HCT116 (cell line): Measurements from ENCODE around the gene SNX19. TPM values are rescaled to one million over a fixed set of nuclear protein-coding genes. Genes with fewer than 3 reads are reported as not detected.

Source experiments
- ATAC-seq: fragments of 200-7000 bp; cut with Tn5 transposase; 2 replicates; pipeline ENCODE4 v1.9.1; 2020; ENCODE audit warnings: mild to moderate bottlenecking, moderate library complexity
- BruUV-seq: library from RNA; stranded (reverse); fragments of 400-500 nt; replicated peaks from 2 replicates; lab custom pipeline; 2021; lab: Mats Ljungman, UMichigan
- CTCF ChIA-PET: fragments of 300-600 bp; sonication (Branson Sonifier 250); formaldehyde crosslinking; loops from one replicate; lab custom pipeline; 2021; ENCODE audit warnings: antibody characterized with exemption; lab: Charles Lee
- POLR2A ChIA-PET: fragments of 300-600, 350-600 bp; sonication (Branson Sonifier 250); formaldehyde crosslinking; loops from one replicate; lab custom pipeline; 2021; ENCODE audit warnings: antibody characterized with exemption; lab: Charles Lee
- RAD21 ChIA-PET, 2 experiments: fragments of 300-600 bp; sonication (Branson Sonifier 250); formaldehyde crosslinking; loops; one replicate each; lab custom pipeline; 2023; ENCODE audit warnings: low total read pairs in 2 of 2; ENCODE audit not compliant: uncharacterized antibody in 2 of 2, unreplicated experiment in 2 of 2, low non-redundant PET in 1 of 2; lab: Charles Lee
- DNase-seq: peaks from one replicate; pipeline ENCODE4 v3.0.0-alpha.2; 2010; ENCODE audit warnings: low read depth, low spot score
- H2AFZ ChIP-seq: fragments of 200-600 bp; shearing (Covaris generic), sonication (generic); 2 replicates; pipeline ENCODE4 v1.6.1; 2017; ENCODE audit warnings: low read depth, mixed run types, mixed read lengths, antibody characterized with exemption, low read length; ENCODE audit not compliant: poor library complexity, severe bottlenecking
- H3K27ac ChIP-seq: 2 replicates; pipeline ENCODE4 v1.5.1; 2012; ENCODE audit warnings: low read depth, low read length
- H3K27me3 ChIP-seq: fragments of 200-600 bp; sonication (generic); 2 replicates; pipeline ENCODE4 v1.6.1; 2016; ENCODE audit warnings: mixed run types, low read length, mixed read lengths; ENCODE audit not compliant: insufficient read depth
- H3K36me3 ChIP-seq, 2 experiments: fragments of 200-500 bp in 1 of 2; fragments of 200-600 bp in 1 of 2; sonication (Bioruptor generic) in 1 of 2; sonication (generic) in 1 of 2; 2 replicates each; pipeline versions ENCODE4 v1.5.1 to v1.6.1; 2014 to 2016; ENCODE audit warnings: low read length in 2 of 2, inconsistent platforms in 1 of 2, mixed read lengths in 1 of 2, mixed run types in 1 of 2; ENCODE audit not compliant: insufficient read depth in 2 of 2, control insufficient read depth in 1 of 2
- H3K4me1 ChIP-seq, 2 experiments: fragments of 200-600 bp in 1 of 2; sonication (generic) in 1 of 2; 2 replicates each; pipeline versions ENCODE4 v1.5.1 to v1.6.1; 2012 to 2017; ENCODE audit warnings: low read length in 2 of 2, inconsistent platforms in 1 of 2, mild to moderate bottlenecking in 1 of 2, mixed read lengths in 1 of 2, mixed run types in 1 of 2, moderate library complexity in 1 of 2; ENCODE audit not compliant: insufficient read depth in 2 of 2, control insufficient read depth in 1 of 2
- H3K4me2 ChIP-seq: fragments of 200-600 bp; sonication (generic); 2 replicates; pipeline ENCODE4 v1.6.1; 2017; ENCODE audit warnings: mixed run types, low read length, mixed read lengths
- H3K4me3 ChIP-seq, 2 experiments: fragments of 200-600 bp in 1 of 2; sonication (generic) in 1 of 2; replicated peaks in 1 of 2; 2 replicates each; pipeline ENCODE4 v1.5.1; 2011 to 2016; ENCODE audit warnings: low read length in 2 of 2, control low read depth in 1 of 2, low read depth in 1 of 2, mild to moderate bottlenecking in 1 of 2, mixed read lengths in 1 of 2, mixed run types in 1 of 2
- H3K79me2 ChIP-seq: fragments of 200-600 bp; sonication (generic); 2 replicates; pipeline ENCODE4 v1.6.1; 2017; ENCODE audit warnings: mild to moderate bottlenecking, mixed run types, low read length, moderate library complexity, mixed read lengths; ENCODE audit not compliant: insufficient read depth
- H3K9ac ChIP-seq: fragments of 200-600 bp; sonication (generic); 2 replicates; pipeline ENCODE4 v1.6.1; 2016; ENCODE audit warnings: low read length, mixed read lengths
- H3K9me2 ChIP-seq: fragments of 200-600 bp; sonication (generic), shearing (Covaris generic); 2 replicates; pipeline ENCODE4 v1.6.1; 2017; ENCODE audit warnings: mixed run types, mild to moderate bottlenecking, moderate library complexity; ENCODE audit not compliant: insufficient read depth
- H3K9me3 ChIP-seq, 2 experiments: fragments of 200-500 bp in 1 of 2; fragments of 200-600 bp in 1 of 2; sonication (Bioruptor generic) in 1 of 2; sonication (generic) in 1 of 2; 2 replicates each; pipeline ENCODE4 v1.6.1; 2014 to 2017; ENCODE audit warnings: low read length in 2 of 2, mixed read lengths in 2 of 2, inconsistent platforms in 1 of 2, low read depth in 1 of 2, mild to moderate bottlenecking in 1 of 2, mixed run types in 1 of 2, moderate library complexity in 1 of 2; ENCODE audit not compliant: control insufficient read depth in 1 of 2, insufficient read depth in 1 of 2
- H4K20me1 ChIP-seq: fragments of 200-600 bp; sonication (generic), shearing (Covaris generic); 2 replicates; pipeline ENCODE4 v1.6.1; 2017; ENCODE audit warnings: mixed run types, mild to moderate bottlenecking, moderate library complexity; ENCODE audit not compliant: insufficient read depth
- CTCF ChIP-seq, 3 experiments: fragments of 200-600 bp in 1 of 3; sonication (generic) in 1 of 3; IDR thresholded peaks in 2 of 3; conservative IDR thresholded peaks in 1 of 3; 2 replicates each; pipeline ENCODE4 v1.5.1; 2012 to 2017; ENCODE audit warnings: low read depth in 2 of 3, low read length in 2 of 3, antibody characterized with exemption in 1 of 3, borderline replicate concordance in 1 of 3, control low read depth in 1 of 3, mild to moderate bottlenecking in 1 of 3, mixed read lengths in 1 of 3, mixed run types in 1 of 3, moderate library complexity in 1 of 3; ENCODE audit not compliant: insufficient read depth in 1 of 3
- ELF1 ChIP-seq: IDR thresholded peaks from 2 replicates; pipeline ENCODE4 v1.6.1; 2012; ENCODE audit warnings: low read depth, borderline replicate concordance
- POLR2A ChIP-seq: IDR thresholded peaks from 2 replicates; pipeline ENCODE4 v1.7.0; 2011; ENCODE audit warnings: borderline replicate concordance; ENCODE audit not compliant: insufficient read depth, insufficient read length; ENCODE audit errors: extremely low read depth
- SP1 ChIP-seq: IDR thresholded peaks from 2 replicates; pipeline ENCODE4 v1.6.1; 2012; ENCODE audit warnings: low read depth
- ZFX ChIP-seq: fragments of 450-650 bp; IDR thresholded peaks from 2 replicates; pipeline ENCODE4 v1.6.1; 2017
- intact Hi-C: fragments of 100-400 bp; cut with micrococcal nuclease; formaldehyde crosslinking; loops from 2 replicates; pipeline ENCODE4 v1.10.0; 2022
- total RNA-seq: library from RNA; stranded (reverse); gene quantifications from one replicate; pipeline ENCODE4 v1.2.1, GENCODE V29; 2021; ENCODE audit not compliant: unreplicated experiment
- TF ChIP-seq, protein P1 (sequence below): IDR thresholded peaks from 2 replicates; pipeline ENCODE4 v1.6.1; 2012

SNX19 gene
- total RNA-seq, 1 experiment from 2014 or later: 25.2 TPM

GRCh38 chr11:130905512-130905911 is 10.8 kb downstream of the SNX19 start:
- no peak for TF ChIP-seq ELF1
- TF ChIP-seq POLR2A: no peak
- TF ChIP-seq SP1: no peak
- TF ChIP-seq, protein P1, sequence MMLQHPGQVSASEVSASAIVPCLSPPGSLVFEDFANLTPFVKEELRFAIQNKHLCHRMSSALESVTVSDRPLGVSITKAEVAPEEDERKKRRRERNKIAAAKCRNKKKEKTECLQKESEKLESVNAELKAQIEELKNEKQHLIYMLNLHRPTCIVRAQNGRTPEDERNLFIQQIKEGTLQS: no peak
- ChIA-PET POLR2A (no interaction called here), RAD21 (no interaction called here), CTCF (interaction anchor here (0.6 to 1.1 kb wide), 2 partner anchors 11 to 15 kb away, joined by 3 to 4 read pairs; partner anchors contain the start of gene SNX19)
- H3K9ac ChIP-seq: no peak overlapping the region
- intact Hi-C loops: no loop called here
- no peaks in the 10 kb centered on the region for H3K9me3 ChIP-seq
- H3K4me3 ChIP-seq: no peak overlapping the region
- no peaks in the 10 kb centered on the region for H3K79me2 ChIP-seq
- BruUV-seq: no TSS peak
- no peaks in the 10 kb centered on the region for H3K4me1 ChIP-seq
- DNase-seq (no peak), ATAC-seq (no peak)
- no peak overlapping the region for H3K4me2 ChIP-seq
- no peaks in the 10 kb centered on the region for H4K20me1 ChIP-seq
- H2AFZ ChIP-seq: no peak overlapping the region
- H3K36me3 ChIP-seq: peaks cover 30 to 43% of the 10 kb centered on the region in 2 experiments; a peak in 3 of 4 replicates
- H3K27ac ChIP-seq: no peak overlapping the region
- no peaks in the 10 kb centered on the region for H3K27me3 ChIP-seq
- H3K9me2 ChIP-seq: no peaks in the 10 kb centered on the region

GRCh38 chr11:130904380-130904779 is 11.9 kb downstream of the SNX19 start:
- Histone ChIP-seq H3K36me3 (peaks cover 30 to 47% of the 10 kb centered on the region in 2 experiments; a peak in 3 of 4 replicates), H3K27ac (no peak overlapping the region), H3K4me3 (no peak overlapping the region), H2AFZ (no peak overlapping the region), H3K9me2 (no peaks in the 10 kb centered on the region), H3K79me2 (no peaks in the 10 kb centered on the region), H3K27me3 (no peaks in the 10 kb centered on the region), H4K20me1 (no peaks in the 10 kb centered on the region)
- CTCF ChIA-PET: interaction anchor here (1.0 to 1.1 kb wide), 3 partner anchors 10 to 42 kb away, joined by 3 to 4 read pairs (median 4); partner anchors contain the start of gene SNX19
- peak; percentile 69 for ATAC-seq
- RAD21 ChIA-PET: no interaction called here
- DNase-seq: no peak
- peak in 2 of 3 experiments; percentile 46 to 55; a peak in 4 of 6 replicates for TF ChIP-seq CTCF (IDR thresholded peaks at IDR 0.05 in 2 of 3, conservative IDR thresholded peaks at IDR 0.05 in 1 of 3; ENCODE audit: borderline replicate concordance in 1 of 3, insufficient read depth in 1 of 3, low read depth in 2 of 3, low read length in 2 of 3)
- no peak for TF ChIP-seq ZFX
- TF ChIP-seq, all 23 proteins: peak for 1
- BruUV-seq: no TSS peak
- POLR2A ChIA-PET: no interaction called here
- intact Hi-C loops: no loop called here
- Histone ChIP-seq H3K4me1 (no peaks in the 10 kb centered on the region), H3K9ac (no peak overlapping the region), H3K9me3 (no peaks in the 10 kb centered on the region), H3K4me2 (no peak overlapping the region)
